GM18951 (cell line): ENCODE measurements around the gene FHIT.

Experiments
- POLR2A ChIP-seq: IDR thresholded peaks from 4 replicates; pipeline ENCODE4 v1.6.1; 2011; ENCODE audit warnings: mild to moderate bottlenecking; ENCODE audit not compliant: insufficient read length, insufficient read depth; ENCODE audit errors: extremely low read depth
- in situ Hi-C: fragments of 300-500 bp; cut with MboI; formaldehyde crosslinking; loops from one replicate; pipeline ENCODE4 v1.12.0; 2022; ENCODE audit warnings: low sequenced_read_pairs, mixed read lengths, inconsistent platforms; ENCODE audit not compliant: unreplicated experiment

Gene FHIT

DNA sequence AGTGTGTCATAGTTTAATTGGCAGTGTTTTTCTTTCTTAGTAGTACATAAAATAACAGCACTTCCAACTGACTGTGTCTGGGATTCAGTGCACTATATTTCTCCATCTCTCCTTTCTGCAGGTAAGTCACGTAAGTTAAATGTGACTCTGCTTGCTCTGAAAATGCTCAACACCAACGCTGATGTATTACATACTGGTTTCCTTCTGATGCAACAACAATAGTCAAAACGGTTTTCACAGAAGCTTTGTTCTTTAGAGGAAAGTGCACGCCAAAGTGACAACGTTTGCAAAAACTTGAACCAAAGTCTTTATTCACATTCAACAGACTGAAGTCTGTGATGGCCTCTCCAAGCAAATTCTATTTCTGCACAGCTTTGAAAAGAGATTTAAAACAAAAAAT, 1494.3 kb downstream of the FHIT start:
- in situ Hi-C loops = no loop called here
- no peak for TF ChIP-seq POLR2A

DNA sequence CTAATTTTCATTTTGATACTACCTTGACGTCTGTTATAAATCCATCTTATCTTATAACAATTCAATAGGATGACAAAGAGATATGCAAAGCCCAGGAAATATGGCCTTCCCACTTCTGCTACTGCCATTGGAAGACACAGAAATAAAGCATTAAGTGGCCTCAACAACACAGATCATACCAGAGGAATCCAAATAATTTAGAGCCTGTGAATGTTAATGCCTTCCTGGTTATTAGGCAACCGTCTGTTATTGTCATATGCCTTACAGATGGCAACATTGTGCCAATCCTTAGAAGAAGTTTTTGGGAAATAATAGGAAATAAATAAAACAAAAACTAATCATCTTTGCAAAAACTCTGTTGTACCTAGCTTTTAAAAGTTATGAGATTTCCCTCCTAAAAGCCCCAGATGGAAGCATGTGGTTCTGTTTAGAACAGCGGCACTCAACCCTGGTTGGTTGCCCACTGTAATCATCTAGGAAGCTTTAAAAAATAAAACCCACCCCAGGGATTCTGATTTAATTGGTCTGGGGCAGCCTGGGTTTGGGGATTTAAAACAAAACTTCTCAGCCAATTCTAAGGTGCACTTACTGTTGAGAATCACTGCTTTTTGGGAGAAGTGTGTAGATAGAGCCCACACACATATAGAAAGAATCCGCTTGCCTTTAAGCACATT, 1496.7 kb downstream of the FHIT start:
- in situ Hi-C loops = no loop called here
- TF ChIP-seq POLR2A = no peak

DNA sequence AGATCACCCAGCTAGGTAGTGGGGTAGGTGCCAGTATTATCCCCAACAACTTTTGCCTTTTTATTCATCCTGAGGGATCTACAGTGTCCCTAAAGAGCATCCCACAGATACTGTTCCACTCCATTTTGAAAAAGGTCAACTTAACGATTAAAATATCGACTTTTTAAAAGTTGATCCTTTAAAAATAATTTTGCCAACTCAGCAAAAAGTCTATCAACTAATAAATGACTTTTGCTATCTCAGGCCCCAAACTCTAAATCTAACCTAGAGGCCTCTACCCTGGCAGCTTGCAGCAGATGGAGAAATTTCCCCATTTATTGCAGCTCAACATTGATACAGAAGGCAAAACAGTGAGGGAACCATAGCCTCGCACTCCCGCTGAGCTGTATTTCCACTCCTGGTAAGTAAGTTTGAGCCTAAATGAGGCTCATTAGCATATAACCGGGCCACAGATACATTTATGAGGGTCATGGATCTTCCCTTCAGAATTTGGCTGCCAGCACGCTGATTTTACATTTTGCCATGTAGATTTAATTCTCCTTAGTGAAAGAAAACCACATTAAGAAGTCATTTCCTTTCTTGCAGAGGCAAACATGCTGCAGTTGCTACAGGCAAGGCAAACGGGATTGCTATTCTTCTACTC, 1497.3 kb downstream of the FHIT start:
- no peak for TF ChIP-seq POLR2A
- in situ Hi-C loops = no loop called here

DNA sequence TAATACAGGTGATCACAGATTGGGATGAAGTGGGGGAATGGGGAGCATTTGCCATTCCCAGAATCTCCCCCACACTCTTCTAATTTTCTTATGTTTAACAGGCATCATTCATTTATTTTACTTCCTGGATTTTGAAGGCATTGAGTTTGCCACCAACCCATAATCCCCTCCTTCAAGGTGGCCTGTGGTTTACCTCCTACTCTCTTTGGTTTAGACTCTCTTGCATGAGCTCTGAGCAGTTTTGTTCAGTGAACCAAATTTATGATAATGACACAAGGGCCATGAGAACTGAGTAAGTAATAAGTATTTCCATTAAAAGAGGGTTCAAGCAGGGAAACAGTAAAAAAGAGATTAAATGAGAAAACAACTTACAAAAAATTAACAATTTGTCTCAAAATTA, 1498.3 kb downstream of the FHIT start:
- TF ChIP-seq POLR2A = no peak
- in situ Hi-C loops = no loop called here

DNA sequence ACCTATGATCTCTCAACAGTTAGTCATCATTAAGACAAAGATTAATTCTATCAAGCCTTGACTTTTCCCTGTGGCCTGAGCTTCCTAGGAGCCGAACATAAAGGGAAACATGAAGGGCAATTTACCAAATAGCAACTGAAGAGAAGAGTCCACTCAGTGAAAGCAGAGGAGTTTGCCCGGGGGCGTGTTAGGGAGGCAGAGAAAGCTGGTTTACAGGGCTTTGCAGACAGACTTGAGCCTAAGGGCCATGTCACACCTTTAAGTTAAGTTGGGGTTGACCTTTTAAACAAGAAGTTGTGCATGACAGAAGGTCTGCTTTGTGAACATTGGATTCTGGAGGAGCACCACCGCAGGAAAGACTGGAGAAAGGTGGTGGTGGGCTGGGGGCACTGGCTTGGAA, 1499.6 kb downstream of the FHIT start:
- in situ Hi-C loops = no loop called here
- no peak for TF ChIP-seq POLR2A

DNA sequence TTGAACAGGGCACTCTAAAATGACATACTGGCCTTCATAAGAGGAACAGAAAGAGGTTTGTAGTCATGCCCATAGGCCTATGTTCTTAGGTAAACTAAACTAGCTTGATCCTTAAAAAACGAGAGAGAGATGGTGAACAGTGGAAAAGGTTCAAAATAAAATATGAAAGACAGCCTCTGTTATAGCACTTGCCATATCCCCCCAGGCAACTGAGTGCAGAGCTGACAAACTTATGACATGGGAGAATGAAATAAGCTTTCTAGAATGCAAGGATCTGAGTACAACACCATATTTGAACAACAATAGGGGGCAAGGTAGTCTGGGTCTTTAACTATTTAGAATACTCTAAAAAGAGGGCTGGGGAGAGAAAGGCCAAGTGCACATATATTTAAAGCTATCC, 1500.9 kb downstream of the FHIT start:
- no peak for TF ChIP-seq POLR2A
- in situ Hi-C loops = no loop called here

DNA sequence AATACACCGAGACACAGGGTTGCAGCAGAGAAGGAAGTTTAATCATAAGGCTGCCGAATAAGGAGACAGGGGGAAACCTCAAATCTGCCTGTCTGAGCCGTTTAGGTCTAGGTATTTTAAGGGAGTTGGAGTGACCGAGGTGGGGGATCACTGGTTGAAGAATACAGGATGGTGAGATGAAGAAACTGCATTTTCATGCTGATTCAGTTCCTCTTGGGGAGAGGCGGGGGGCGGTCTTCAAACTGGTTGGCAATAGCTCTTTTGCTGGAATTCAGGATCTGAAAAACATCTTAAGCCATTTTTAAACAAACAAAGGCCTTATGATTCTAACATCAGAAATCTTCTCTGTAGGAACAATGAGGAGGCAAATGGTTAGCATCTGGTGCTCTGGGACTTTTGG, 1502.0 kb downstream of the FHIT start:
- in situ Hi-C loops = no loop called here
- TF ChIP-seq POLR2A = no peak

DNA sequence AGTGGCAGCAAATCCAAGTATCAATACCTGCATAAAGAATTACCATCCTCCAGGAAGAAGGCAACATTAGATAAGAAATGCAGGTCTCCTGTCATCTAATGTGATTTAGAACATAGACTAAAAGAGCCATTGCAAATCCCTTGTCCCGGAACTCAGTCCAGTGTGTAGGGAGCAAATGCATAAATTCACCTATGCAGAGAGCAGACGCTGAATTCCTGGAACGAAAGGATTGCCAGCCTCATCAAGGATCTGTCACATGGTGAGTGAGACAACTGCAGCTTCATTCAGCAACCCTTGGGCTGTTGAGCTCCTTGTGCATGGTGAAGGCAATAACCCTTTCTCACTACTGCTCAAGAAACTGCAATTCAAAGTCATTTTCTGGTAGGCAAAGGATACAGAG, 1504.7 kb downstream of the FHIT start:
- in situ Hi-C loops = no loop called here
- TF ChIP-seq POLR2A = no peak

DNA sequence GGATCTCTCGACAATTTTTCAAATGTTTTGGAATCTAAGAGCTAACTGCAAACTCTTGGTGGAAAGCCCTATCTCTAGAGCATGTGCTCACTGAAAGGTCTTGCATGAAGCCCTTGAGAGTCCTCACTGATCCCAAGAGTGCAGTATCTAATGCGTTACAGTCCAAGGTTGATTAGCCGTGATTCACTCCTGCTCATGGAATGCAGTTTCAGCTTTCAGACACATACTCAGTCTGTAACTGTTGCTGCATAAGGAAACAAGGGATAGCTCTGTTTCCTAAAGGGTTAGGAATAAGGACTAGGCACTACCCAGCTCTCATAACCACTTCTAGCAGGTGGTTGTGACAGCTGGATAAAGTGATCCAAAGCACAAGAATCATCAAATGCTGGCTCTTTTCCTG, 1514.0 kb downstream of the FHIT start:
- no peak for TF ChIP-seq POLR2A
- in situ Hi-C loops = no loop called here

DNA sequence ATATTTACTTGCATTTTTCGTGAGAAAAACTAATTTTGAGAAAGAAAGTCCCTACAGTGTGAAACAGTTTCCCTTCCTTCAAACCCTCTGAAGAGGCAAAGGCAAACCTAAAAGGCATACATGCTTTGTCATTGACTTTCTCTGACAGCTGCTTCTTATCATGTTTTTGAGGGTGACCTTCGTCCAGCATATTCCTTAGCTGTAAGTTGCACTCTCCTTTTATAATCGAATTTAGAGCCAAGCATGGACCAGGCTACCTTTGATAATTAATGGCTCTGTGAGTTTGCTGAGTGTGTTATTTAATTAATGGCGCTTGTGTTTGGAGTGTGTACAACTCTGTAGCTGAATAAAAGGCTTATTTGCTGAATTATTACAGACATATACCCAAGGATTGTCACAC, 1517.2 kb downstream of the FHIT start:
- in situ Hi-C loops = no loop called here
- no peak for TF ChIP-seq POLR2A

DNA sequence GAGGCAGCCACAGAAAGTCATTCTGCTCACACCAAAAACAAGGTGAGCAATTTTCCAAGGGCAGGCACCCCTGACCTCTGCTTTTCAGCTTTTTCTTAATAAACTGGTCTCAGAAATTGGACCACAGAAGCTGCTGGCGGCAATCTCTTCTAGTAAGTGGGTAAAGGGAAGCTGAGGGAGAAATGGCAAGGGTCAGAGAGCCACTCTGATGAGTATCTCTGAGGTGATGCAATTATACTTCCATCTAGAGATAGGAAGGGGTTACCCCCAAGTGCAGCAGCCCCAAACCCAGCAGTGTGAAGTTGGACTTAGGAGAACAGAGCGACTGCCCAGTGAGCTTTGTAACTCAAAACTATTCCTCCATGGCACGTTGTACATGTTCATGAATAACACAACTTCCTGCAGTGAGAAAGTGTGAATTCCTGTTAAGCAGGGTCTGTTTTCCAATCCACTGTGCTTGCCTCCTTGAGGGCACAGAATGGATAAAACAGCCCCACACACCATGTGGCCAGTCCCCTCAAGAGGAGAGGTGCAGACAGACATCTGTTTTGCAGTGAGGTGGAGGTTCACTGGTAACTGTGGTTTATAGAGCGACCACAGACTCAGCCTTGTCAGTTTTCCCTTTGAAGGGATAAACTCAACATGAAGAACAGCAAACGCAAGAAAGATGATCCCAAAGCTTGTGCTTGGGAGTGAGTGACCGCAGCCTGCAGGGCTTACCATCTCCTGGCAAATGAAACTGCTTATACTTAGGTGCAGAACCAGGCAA, 1518.0 kb downstream of the FHIT start:
- TF ChIP-seq POLR2A = no peak
- in situ Hi-C loops = no loop called here

DNA sequence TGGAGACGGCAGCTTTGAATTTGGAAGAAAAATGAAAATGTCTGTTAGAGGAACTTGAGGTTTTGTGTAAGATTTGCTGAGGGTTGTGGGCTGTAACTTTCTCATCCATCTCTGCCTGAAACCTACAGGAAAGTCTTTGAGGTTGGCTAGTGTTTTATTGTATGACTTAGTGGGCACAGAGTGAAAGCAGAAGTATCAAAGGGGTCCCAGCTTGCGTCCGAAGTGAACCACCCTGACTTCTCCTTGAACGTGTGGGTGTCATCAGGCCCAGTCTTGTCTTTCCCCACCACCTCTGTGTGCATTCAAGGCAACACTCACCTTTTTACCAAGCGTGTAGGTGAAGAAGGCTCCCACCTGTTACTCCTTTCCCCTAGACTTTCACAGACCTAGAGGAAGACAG, 1519.3 kb downstream of the FHIT start:
- in situ Hi-C loops = no loop called here
- no peak for TF ChIP-seq POLR2A

DNA sequence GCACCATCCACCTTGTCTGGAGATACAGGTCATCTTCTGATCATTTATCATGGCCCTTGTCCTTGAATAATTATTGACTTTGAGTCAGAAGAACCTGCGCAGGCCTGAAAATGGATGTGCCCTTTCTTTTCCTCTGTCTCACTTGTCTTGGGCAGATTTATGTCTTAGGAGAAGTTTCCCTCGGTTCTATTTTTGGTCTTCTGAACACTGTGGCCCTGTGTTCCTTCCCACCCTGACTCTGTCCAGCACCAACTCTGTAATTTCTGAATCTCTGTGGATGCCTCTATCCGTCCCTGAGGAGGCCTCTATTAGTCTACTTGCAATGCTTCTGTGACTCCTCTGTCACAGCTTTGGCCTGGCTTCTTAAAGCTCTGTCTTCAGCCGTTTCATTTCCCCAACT, 1520.7 kb downstream of the FHIT start:
- in situ Hi-C loops = no loop called here
- TF ChIP-seq POLR2A = no peak

DNA sequence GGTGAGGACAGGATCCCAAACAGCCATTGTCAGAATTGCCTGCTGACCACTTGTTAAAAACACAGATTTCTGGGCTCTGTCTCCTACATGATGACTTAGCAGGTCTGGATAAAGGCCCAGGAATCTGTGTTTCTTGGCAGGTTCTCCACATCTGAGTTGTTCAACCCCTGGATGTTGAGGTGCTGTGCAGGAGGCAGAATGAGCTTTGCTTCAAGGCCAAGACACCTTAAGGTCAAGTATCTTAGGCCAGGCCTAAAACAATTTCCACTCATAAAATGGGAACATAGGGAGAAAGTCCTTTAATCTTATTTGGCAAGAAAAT, 1522.7 kb downstream of the FHIT start:
- in situ Hi-C loops = no loop called here
- no peak for TF ChIP-seq POLR2A
